ENCODE measurements around the gene C5orf22. TPM values are rescaled to one million over a fixed set of nuclear protein-coding genes. Genes with fewer than 3 reads are reported as not detected.
"Not testable (repeated sequence)": the region's sequence is repeated elsewhere in the genome, so short reads cannot be mapped to it uniquely, and the experiment has no call there.

The C5orf22 gene
- total RNA-seq, 1 donor from 2014 or later = 36.4 TPM

DNA sequence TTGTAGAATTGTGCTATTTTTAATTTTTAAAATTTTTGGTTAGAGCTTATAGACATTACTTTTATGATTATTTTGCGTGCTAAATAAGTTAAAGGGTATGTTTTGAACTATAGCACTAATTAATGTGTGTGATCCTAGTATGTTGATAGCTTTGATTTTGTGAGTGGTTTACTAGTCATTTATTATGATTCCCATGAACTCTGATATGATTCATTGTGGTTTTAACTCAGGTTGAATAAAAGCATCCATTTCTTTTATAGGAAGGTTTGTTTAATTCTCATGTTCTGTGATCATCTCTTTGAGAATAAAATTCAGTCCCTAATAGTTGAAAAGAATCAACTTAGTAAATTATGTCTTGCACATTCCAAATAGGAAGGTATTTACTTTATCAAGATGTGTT is 22.5 kb downstream of the C5orf22 start:
- DNase-seq = no peak

DNA sequence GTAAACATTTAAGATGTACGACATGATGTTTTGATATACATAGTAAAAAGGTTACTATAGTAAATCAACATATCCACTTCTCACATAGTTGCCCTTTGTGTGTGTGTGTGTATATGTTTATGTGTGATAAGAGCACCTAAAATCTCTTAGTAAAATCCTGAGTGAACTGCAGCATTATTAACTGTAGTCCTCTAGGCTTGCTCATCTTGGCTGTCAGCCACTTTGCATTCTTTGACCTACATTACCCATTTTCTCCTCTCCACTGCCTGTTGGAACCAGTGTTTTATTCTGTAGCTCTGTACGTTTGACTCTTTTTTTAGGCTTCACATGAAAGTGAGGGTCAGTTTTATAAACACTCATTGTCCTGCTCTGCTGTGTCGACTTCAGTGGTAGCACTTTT is 24.4 kb downstream of the C5orf22 start:
- DNase-seq = no peak

DNA sequence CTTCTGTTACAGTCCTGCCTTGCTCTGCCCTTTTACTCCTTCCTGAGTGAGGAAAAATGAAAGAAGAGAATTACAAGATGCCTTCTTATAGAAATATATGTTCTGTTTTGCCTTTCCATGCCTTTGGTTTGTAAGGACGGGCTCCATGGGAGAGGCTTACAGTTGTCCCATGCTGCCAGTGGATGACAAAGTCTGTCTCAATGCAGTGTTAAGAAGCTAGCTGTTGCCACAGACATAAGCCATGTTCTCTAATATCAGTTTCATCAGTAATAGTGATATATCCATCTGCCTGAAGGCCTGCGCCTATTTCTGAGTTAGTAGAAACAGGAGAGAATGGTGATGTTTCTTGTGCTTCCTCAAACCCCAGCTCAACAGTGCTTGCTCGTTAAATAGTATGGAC is 27.8 kb downstream of the C5orf22 start:
- DNase-seq = no peak

DNA sequence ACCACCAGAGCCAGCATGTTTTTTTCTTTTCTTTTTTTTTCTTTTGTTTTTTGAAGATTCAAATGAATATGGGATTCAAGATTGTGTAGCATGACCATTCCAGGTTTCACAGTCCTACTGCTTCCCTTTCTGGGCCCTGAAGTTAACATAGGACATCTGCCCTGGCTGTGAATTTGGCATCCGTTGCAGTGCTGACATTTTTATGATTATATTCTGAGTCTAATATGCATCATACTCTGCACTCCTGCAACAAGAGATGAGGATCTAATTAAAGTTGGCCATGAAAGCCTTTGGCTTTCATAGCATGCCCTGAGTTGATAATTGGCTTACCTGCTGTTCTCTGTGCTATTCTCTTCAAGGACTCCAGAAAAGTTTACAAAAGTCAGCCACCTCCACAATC is 29.8 kb downstream of the C5orf22 start:
- DNase-seq = no peak

DNA sequence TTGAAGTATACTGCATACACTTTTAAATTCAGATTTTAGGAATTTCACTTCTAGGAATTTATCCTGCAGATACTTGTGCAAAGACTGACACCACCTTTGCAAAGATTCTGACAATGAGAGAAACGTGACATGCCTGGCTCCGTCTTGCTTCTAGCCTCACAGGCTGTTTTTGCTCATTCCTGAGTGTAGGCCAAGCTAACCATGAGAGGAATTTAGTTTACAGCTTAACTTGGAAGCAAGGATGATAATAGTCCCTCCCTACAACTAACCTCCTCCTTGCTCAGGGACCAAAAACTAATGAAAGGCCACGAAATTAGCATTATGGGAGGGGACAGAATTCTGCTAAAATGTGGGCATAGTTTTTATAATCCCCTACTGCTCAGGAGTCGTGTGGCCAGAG is 31.1 kb downstream of the C5orf22 start:
- peak; percentile 14 for DNase-seq

DNA sequence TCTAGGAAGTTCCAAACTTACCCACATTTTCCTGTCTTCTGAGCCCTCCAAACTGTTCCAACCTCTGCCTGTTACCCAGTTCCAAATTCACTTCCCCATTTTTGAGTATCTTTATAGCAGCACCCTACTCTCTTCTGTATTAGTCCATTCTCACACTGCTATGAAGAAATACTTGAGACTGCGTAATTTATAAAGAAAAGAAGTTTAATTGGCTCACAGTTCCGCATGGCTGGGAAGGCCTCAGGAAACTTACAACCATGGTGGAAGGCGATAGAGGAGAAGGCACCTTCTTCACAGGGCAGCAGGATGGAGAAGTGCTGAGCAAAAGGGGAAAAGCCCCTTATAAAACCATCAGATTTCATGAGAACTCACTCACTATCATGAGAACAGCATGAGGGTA is 34.3 kb downstream of the C5orf22 start:
- not testable (repeated sequence) for DNase-seq

DNA sequence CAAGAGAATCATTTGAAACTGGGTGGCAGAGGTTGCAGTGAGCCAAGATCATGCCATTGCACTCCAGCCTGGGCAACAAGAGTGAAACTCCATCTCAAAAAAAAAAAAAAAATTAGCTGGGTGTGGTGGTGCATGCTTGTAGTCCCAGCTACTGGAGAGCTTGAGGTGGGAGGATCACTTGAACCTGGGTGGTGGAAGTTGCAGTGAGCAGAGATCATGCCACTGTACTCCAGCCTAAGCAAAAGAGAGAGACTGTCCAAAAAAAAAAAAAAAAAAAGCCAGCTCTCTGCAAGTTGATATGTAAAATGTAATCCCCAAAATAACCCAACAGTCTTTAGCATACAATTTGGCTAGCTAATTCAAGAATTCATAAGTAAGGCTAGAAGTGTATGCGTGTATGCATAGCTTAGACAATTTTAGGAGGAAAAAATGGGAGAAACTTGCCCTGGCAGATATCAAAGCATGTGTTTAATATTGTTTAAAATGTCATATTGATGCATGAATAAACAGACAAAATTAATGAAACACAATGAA is 36.3 kb downstream of the C5orf22 start:
- DNase-seq = no peak

DNA sequence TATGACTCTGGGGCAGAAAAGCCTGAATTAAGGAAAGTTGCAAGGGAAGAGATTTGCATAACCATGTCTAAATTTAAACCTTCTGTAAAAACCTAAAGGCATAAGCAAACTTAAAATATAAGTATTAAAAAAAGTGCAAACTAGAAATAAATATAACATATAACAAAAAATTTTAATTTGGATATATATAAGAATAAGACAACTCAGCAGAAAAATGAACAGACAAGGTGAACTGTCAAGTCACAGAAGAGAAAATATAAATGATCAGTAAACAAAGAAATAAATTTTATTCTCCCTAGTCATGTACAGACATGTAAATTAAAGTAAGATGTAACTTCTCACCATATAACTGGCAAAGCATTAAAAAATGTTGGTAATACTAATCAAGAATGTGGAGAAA is 37.0 kb downstream of the C5orf22 start:
- no peak for DNase-seq

DNA sequence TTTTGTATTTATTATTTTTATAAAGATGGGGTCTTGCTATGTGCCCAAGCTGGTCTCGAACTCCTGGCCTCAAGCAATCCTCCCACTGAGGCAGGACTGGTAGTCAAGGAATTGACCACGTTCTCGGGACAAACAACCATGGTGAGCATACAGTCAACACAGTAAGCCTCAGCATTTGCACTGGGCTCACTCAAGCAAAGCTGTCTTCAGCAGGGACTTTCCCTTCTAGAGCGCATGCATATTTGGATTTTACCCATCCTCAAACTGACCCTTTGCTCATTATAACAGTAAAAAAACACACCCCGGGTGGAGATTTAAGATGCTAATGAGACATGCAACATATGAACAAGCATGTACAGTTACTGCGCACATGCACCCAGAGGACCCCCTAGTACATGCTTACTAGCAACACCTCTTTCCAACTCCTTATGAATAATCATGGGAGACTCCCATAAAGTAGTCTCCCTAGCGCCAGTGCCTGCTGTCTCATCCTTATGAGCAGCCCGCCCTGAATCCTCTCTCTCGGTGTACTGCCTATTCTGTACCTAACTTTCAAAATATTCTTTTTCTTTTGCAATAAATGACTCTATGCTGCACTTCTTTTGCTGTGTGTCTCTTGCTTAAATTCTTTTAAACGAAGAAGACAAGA is 41.5 kb downstream of the C5orf22 start:
- DNase-seq = no peak

DNA sequence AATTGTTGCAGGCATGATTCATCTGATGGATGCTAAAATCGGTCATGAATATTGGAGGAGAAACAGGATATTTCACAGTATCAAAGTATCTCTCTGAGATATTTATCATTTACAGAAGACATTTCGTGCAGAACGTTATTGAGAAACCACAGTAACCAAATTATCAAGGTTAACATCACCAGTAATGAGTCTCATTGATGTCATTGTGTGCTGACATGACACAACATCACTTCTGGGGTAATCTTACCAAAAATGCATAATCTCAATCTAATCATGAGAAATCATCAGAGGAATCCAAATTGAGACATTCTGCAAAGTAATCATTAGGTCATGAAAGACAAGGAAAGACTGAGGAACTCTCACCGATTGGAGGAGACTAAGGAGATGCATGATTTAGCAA is 42.7 kb downstream of the C5orf22 start:
- no peak for DNase-seq

DNA sequence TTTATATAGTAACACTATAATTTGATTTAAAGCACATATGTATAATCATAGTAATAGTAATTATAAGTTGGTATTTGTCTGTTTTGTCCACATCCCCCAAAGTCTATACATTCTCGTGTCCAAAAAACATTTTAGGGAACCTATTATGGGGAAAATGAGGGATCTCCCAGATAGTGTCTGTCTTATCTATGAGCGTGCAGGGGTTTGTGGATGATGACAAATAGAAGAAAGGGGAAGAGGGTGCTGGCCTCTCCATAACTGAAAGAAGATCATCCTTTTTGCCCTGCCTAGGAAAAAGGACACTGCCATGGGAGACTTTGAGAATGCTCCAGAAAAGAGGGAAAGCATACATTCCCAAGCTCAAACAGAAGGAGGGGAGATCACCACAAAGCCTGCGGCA is 45.3 kb downstream of the C5orf22 start:
- no peak for DNase-seq

DNA sequence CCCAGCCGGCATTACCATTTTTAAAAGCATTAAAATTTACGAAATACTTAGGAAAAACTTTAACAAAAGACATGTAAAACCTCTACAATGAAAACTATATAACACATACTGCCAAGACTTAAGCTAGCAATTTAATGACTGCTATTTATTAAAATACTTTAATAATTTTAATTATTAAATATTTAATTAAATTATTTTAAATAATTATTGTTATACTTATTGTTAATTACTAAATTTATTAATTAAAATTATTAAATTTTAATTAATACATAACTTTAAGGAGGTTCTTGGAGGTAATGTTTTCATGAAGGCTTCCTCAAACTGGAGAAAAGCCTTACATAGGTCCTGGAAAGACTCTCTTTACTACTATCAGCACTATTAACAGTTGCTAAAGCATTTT is 47.5 kb downstream of the C5orf22 start:
- DNase-seq = no peak

DNA sequence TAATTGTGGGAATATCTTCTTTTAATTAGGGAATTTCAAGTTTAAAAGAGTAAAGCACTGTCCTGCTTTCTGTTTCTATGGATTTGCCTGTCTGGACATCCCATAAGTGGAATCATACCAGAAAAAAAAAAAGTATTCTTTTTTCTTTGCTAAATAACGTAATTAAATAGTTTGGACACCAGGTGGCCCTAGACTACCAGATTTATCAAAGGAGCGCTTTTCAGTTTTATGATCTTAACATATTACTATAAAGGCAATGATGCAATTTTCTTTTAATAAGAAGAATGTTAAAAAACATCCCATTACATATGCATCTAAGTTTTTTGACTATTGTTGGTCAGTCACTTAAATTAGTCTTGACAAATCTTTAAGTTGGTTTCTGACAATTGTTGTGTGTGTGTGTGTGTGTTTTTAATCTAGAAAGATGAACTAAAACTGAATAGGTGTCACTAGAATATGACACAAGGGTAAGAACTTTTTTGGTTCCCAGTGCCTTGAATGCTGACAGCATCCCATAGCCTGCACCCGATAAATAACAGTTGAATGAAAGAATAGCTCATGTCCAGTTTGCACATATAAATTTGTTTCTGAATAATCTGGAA is 49.5 kb downstream of the C5orf22 start:
- DNase-seq = peak; percentile 74

DNA sequence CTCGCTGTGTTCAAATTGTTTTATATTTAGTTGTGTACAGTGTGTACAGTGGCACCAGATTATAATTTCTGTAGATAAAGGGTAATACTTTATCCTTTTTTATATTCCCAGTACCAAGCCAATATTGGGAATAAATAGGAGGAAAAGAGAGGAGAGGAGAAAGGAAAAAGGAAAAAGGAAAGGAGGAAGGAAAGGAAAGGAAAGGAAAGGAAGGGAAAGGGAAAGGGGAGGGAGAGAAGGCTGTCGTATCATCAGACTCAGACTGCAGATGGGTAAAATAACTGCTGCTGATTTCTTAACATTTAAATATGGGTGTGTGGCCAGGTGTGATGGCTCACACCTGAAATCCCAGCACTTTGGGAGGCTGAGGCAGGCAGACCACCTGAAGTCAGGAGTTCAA is 51.0 kb downstream of the C5orf22 start:
- DNase-seq = no peak

DNA sequence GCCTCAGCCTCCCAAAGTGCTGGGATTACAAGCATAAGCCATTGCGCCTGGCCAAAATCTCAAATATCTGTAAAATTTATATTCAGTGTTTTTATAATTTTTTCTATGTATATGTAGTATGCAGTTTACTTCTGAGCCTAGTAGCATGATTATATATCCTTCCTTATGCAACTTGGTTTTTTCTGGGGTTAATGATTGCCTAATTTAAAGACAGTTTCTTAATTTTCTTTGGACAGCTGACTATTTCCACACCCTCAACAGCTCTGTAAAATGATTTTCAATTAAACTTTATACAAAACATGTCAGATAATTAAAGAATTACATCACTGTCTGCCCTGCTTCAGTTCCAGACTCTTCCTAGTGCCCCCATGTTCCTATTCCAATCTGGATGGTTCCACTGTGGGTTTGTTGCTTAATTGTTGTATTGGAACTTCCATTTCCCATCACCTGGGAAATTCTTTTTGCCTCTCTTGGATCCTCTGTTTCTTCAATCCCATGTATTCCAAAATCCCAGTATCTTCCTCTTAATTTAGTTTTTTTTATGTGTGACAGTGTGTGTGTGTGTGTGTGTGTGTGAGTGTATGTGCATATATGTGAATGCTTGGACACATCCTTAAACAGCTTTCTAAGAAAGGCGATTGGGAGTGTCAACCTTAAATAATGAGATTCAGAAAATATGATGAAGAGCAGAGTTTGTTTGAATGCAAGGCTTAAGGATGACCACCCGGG is 53.2 kb downstream of the C5orf22 start:
- no peak for DNase-seq

DNA sequence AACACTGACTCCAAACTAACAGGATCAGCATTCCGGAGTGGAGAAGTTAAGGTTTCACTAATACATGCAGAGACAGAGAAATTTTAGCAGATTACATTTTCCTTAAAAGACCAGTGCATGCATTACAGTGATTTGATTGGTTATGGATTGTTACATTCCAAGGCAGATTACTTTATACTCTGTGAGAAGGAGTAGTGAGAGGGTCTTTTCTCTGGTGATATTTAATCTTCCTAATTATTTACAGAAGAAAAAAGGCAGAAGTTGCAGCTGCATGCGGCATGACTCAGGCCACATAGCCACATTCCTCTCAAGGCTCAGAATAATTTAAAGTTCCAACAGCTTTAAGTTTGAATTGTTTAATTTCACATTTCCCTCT is 53.8 kb downstream of the C5orf22 start:
- no peak for DNase-seq

DNA sequence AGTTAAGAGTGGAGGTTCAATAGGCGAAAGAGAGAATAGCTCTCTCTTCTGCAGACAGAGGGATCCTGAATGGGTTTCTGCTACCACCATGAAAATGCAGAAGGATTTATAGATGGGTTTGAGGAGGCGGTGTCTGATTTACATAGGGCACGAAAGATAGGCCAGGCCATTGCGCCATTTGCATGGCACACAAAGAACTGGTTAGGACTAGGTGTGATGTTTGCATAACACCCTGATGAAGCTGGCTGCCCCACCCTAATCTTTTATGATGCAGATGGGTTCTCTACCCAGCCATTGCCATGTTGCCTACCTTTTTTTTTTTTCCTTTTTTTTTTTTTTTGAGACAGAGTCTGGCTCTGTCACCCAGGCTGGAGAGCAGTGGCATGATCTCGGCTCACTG is 55.4 kb downstream of the C5orf22 start:
- no peak for DNase-seq

DNA sequence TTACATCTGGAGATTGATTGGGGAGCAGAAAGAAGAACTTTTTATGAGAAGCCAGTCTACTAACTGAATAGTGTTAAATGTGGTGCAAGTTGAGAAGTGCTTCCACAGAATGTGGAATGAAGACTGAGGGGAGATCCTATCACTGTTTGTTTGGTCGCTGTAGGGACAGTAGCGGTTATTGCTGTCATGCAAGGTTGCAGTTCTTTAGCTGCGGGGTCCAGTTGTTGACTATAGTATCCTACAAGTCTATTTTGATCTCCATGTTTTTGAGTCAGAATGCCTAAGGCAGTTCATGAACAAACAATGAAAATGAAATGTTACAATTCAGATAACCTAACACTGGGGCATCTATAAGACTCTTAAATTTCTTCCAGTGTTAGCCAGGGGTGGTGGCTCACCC is 61.6 kb downstream of the C5orf22 start:
- no peak for DNase-seq

DNA sequence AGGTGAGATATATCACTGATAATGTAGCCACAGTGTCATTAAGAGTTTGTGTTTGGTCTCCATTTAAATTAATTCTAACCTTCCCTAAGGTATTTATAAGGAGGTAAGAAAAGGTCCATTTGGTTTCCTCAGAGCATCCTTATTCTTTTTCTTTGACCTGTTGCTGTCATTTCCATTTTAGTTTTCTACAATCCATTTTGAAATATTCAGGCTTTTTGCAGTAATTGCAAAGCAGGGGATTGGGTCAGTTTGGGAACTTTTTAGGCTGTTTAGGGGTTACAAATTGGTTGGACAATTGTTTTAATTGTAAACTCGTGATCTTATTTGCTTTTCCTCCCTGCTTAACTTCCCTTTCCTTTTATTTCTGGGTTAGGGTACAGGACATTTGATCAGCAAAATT is 64.3 kb downstream of the C5orf22 start:
- no peak for DNase-seq

DNA sequence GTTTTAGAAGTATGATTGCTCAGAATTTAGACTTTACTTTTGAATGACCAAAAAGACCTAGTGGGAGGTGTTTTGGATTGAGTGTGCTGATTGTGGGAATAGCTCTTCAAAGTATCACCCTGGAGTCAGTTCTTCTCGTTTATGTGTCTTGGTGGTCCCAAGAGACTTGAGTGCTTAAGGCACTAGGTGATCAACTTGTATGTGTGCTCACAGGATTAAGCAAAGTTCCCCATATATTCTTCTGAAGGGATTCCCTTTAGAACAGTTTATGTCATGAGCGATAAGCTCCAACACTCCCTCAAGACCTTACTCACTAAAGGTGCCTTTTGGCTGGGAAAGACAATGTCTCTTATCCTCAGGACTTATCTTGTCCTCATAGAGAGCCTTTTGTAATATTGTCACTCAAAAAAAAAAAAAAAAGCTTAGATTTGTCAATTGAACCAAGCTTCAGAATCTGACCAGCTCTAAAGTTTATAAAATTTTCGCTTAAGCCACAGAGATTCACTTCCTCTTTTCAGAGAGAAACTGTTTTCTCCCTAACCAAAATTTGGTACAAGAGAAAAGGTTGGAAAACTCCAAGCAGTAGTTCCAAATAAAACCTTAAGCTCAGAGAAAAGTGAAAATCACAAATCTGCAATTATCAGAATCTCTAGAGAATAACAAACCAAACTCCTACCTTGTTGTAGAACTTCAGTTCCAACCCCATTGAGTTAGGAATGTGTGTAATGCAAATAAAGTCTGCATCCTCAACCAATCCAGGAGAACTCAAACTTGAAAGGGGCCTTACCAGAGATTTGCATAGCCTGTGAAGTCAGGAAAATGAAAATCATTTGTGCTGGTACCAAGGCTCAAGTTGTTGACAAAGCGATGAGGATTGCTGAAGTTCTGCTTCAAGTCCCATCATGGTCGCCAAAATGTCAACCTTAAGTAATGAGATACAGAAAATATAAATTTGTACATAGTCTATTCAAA is 66.8 kb downstream of the C5orf22 start:
- no peak for DNase-seq

DNA sequence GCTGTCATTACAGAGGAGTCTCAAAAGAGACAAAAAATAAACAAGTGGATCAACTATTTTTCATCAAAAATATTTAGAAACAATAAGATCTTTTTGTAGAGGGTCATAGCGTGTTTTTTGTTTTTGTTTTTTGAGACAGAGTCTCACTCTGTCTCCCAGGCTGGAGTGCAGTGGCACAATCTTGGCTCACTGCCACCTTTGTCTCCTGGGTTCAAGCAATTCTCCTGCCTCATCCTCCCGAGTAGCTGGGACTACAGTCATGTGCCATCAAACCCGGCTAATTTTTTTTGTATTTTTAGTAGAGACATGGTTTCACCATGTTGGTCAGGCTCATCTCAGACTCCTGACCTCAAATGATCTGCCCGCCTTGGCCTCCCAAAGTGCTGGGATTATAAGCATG is 70.2 kb downstream of the C5orf22 start:
- not testable (repeated sequence) for DNase-seq

DNA sequence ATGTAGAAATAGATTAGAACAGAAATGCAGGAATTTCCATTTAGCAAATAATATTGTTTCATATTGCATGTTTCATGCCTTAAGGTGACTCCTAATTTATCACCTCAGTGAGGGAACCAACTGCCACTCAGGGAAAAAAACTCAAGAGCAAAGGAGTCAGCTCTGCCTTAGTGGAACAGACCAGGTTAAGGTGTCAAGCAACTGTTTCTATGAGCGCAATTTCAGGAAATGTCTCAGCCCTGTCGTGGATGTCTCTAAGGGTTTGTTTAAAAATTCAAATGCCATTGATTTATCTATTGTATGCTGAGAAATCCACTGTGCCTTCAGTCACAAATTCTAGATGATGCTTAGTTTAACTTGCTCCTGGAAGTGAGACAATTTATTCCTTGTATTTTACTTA is 72.1 kb downstream of the C5orf22 start:
- DNase-seq = no peak
